22Rv1 (cell line): ENCODE results near the gene DGCR2.
"Not testable (repeated sequence)": the region's sequence is repeated elsewhere in the genome, so short reads cannot be mapped to it uniquely, and the experiment has no call there.

Experiments
- H3K27ac ChIP-seq: fragments of 450-650 bp; 2 replicates; pipeline ENCODE4 v1.5.1; 2017
- ZFX ChIP-seq: fragments of 450-650 bp; IDR thresholded peaks from 2 replicates; pipeline ENCODE4 v1.6.1; 2017; ENCODE audit warnings: antibody characterized with exemption, borderline replicate concordance
- TF ChIP-seq, protein P1 (sequence below): fragments of 450-650 bp; IDR thresholded peaks from 2 replicates; pipeline ENCODE4 v1.5.1; 2017; ENCODE audit warnings: mild to moderate bottlenecking

Gene DGCR2

DNA sequence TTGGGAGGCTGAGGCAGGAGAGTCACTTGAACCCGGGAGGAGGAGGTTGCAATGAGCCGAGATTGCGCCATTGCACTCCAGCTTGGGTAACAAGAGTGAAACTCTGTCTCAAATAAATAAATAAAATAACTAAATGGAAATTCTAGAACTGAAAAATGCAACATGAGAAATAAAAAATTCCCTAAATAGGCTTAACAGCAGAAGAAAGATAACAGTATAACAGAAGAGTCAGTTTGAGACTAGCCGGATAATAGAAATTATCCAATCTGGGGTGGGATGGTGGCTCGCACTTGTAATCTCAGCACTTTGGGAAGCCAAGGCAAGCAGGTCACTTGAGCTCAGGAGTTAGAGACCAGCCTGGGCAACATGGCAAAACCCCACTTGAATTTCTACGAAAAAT lies 42.2 kb upstream of the DGCR2 start:
- TF ChIP-seq ZFX, result no peak
- TF ChIP-seq, protein P1, sequence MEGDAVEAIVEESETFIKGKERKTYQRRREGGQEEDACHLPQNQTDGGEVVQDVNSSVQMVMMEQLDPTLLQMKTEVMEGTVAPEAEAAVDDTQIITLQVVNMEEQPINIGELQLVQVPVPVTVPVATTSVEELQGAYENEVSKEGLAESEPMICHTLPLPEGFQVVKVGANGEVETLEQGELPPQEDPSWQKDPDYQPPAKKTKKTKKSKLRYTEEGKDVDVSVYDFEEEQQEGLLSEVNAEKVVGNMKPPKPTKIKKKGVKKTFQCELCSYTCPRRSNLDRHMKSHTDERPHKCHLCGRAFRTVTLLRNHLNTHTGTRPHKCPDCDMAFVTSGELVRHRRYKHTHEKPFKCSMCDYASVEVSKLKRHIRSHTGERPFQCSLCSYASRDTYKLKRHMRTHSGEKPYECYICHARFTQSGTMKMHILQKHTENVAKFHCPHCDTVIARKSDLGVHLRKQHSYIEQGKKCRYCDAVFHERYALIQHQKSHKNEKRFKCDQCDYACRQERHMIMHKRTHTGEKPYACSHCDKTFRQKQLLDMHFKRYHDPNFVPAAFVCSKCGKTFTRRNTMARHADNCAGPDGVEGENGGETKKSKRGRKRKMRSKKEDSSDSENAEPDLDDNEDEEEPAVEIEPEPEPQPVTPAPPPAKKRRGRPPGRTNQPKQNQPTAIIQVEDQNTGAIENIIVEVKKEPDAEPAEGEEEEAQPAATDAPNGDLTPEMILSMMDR, result no peak
- no peak overlapping the region for H3K27ac ChIP-seq

DNA sequence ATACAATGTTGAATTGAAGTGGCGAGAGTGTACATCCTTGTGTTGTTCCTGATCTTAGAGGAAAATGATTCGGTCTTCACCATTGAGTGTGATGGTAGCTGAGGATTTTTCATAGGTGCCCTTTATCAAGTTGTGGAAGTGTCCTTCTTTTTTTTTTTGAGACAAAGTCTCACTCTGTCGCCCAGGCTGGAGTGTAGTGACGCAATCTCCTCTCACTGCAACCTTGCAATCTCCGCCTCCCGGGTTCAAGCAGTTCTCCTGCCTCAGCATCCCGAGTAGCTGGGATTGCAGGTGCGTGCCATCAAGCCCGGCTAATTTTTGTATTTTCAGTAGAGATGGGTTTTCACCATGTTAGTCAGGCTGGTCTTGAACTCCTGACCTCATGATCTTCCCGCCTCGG lies 36.4 kb upstream of the DGCR2 start:
- H3K27ac ChIP-seq, result not testable (repeated sequence)

DNA sequence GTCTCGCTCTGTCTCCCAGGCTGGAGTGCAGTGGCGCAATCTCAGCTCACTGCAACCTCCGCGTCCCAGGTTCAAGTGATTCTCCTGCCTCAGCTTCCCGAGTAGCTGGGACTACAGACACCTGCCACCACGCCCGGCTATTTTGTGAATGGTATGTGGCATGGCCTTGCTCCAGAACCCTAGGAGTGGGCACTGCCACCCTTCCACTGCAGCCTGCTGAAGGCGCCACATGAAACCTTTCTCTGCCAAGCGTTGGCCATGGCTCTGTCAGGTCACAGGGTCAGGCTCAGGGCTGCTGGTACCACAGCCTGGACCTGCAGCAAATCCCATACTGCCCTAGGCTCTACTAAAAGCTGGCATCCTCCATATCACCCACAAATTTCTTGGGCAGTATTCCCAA lies 33.9 kb upstream of the DGCR2 start:
- not testable (repeated sequence) for H3K27ac ChIP-seq

DNA sequence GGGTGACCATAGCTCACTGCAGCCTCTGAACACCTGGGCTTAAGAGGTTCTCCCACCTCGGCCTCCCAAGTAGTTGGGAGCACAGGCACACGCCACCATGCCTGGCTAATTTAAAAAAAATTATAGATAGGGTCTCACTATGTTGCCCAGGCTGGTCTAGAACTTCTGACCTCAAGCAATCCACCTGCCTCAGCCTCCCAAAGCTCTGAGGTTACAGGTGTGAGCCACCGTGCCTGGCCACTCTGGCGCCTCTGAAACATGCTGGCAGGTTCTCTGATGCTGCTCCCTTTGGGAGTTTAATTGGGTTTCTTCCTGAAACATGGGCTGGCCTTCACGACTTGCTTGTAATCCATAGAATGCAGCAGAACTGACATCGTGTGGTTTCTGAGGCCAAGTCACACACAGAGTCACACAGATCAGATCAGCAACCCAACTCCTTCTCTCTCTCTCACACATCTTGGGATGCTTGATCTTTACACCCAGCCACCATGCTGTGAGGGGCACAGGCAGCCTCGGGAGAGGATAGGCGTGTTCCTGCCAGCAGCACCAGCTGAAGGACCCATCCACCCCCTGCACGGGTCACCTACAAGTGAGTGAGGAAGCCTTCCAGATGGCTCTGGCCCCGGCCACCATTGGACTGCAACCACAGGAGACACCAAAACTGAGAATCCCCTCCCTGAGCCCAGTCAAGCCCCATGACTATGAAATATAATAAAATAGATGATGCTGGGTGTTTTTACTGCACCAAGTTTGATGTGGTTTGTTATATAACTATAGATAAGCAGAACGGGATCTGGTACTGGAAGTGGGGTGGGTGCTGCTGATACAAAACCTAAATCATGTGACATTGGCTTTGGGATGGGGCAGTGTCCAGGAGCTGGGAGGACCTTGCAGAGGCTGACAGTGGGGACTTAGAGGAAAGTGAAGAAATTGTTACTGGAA lies 31.0 kb upstream of the DGCR2 start:
- no peak overlapping the region for H3K27ac ChIP-seq
- TF ChIP-seq, protein P1, result no peak
- TF ChIP-seq ZFX, result no peak

DNA sequence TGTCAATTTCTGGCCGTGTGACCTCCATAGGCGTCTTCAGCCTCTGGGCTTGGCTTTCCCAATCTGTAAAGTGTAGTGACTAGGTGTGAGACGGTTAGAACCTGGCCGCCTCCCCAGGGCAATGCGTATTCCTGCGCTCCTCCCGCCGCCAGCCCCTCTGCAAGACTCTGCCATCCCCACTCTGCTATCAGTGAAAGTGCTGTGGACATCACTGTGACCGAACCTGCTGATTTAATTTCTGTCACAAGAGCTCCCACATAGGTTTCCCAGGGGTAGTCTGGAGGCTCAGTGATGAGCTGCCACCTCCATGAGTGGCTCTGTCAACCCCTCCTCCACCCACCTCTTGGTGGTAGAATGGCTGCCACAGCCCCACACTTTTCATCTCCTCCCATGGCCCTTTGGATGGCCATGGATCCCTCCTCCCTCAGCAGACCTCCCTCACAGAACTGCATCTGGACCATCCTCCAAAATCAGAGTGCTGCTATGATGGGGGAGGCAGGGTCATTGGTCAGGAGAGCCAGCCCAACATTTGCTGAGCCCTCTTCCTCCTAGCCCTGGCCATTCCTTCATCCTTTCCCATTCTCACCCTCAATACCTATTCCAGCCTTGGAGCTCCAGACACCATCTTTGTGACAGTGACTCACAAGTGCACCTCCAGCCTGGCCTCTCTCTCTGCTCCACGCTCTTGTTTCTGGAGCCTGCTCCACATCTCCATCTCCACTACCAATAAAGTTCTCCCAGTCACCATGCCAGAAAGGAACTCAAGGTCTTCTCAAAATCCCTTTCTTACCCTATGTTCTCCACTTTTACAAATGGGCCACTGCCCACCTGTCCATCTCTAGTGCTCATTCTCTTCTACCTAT lies 29.3 kb upstream of the DGCR2 start:
- TF ChIP-seq ZFX, result no peak
- TF ChIP-seq, protein P1, result no peak

DNA sequence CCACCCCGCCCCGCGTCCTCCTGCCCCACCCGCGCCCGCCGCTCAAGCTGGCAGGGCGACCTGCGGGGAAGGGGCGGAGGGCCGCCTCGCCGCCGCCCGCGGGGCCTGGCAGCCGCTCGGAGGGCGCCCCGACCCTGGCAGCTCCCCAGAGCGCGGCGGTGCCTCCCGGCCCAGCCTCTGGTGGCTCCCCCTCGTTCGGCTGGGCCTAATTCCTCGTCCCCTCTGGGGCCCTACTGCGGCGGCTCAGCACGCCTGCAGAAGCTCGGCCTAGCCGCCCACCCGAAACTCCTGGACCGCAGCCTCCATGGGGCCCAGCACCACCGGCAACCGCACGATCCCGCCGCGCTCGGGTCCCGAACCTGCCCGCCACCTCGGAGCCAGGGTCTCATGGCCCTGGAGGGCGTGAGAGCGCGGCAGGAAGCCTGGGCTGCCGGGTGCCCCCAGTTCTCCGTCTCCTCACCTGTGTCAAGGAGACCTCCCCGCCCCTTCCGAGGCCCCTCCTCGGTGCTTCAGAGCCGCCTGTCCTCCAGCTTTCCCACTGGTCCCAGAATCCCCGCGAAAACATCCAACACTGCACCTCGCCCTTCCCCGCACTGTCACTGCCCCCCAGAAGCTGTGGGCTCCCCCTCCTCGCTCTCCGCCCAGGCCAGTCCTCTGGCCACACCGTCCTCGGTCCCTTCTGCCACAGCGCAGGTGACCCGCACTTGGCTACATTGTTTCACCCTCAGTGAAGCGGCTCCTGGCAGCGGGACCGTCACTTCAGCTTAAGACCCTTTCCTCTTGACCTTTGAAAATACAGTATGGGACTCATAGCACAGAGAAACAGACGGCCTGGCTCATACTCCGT lies 28.5 kb upstream of the DGCR2 start:
- no peak overlapping the region for H3K27ac ChIP-seq
- no peak for TF ChIP-seq ZFX
- TF ChIP-seq, protein P1, result no peak

More for the DNA sequence above, 29.3 kb upstream of the DGCR2 start:
- no peak overlapping the region for H3K27ac ChIP-seq

DNA sequence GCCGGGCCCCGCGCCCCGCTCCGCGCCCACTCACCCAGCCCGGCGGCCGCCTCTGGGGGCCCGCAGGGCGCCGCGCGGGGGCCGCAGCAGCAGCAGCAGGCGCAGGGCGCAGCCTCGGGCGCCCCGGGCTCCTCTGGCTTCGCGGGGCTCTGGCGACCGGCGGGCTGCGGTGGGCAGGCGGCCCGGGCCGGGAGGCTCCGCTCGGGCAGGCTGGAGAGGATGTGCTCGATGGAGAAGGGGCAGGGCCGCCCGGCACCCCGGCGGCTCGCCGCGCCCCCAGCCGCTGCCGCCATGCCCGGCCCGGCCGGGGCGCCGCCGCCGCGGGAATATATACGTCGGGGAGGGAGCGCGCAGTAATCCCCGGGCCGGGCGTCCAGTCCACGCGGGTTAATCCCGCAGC lies 27.8 kb upstream of the DGCR2 start, which contains the start of gene GSC2:
GSC2 (minus strand) TSS at position 302 of the 400 bp plus-strand sequence; CDS start at position 293, 9 bp downstream.
- TF ChIP-seq, protein P1, result no peak
- no peak within 1 kb of the TSS for H3K27ac ChIP-seq
